ENCODE measurements around the gene SLC35B2.

SLC35B2 gene

GRCh38 chr6:44273617-44274016, 16.3 kb upstream of the SLC35B2 start:
- H3K27ac ChIP-seq (ENCODE audit: low read depth in 2 of 2, low read length in 2 of 2): no peak overlapping the region
- H3K36me3 ChIP-seq (ENCODE audit: control insufficient read depth in 2 of 2, insufficient read depth in 2 of 2, low read length in 2 of 2): no peaks in the 10 kb centered on the region
- no peak overlapping the region for H3K4me3 ChIP-seq (ENCODE audit: low read length in 2 of 2)
- H3K4me1 ChIP-seq (ENCODE audit: control insufficient read depth in 2 of 2, insufficient read depth in 2 of 2, low read length in 2 of 2): peaks cover 0 to 3% of the 10 kb centered on the region in 2 donors
- no peak overlapping the region for H3K9ac ChIP-seq (ENCODE audit: low read depth in 1 of 2, low read length in 2 of 2)
- peaks cover 56 to 79% of the 10 kb centered on the region in 2 donors for H3K27me3 ChIP-seq (ENCODE audit: control insufficient read depth in 2 of 2, insufficient read depth in 2 of 2, low read length in 2 of 2)
- no peaks in the 10 kb centered on the region for H3K9me3 ChIP-seq (ENCODE audit: control insufficient read depth in 2 of 2, low read length in 2 of 2)

GRCh38 chr6:44272999-44273566, 15.8 kb upstream of the SLC35B2 start:
- peaks cover 0 to 3% of the 10 kb centered on the region in 2 donors for H3K4me1 ChIP-seq (ENCODE audit: control insufficient read depth in 2 of 2, insufficient read depth in 2 of 2, low read length in 2 of 2)
- H3K27me3 ChIP-seq (ENCODE audit: control insufficient read depth in 2 of 2, insufficient read depth in 2 of 2, low read length in 2 of 2): peaks cover 58 to 83% of the 10 kb centered on the region in 2 donors
- no peak overlapping the region for H3K9ac ChIP-seq (ENCODE audit: low read depth in 1 of 2, low read length in 2 of 2)
- H3K27ac ChIP-seq (ENCODE audit: low read depth in 2 of 2, low read length in 2 of 2): no peak overlapping the region
- H3K4me3 ChIP-seq (ENCODE audit: low read length in 2 of 2): no peak overlapping the region
- H3K9me3 ChIP-seq (ENCODE audit: control insufficient read depth in 2 of 2, low read length in 2 of 2): no peaks in the 10 kb centered on the region
- no peaks in the 10 kb centered on the region for H3K36me3 ChIP-seq (ENCODE audit: control insufficient read depth in 2 of 2, insufficient read depth in 2 of 2, low read length in 2 of 2)

- H3K9me3 ChIP-seq (ENCODE audit: control insufficient read depth in 2 of 2, low read length in 2 of 2): no peaks in the 10 kb centered on the region
- H3K27me3 ChIP-seq (ENCODE audit: control insufficient read depth in 2 of 2, insufficient read depth in 2 of 2, low read length in 2 of 2): peaks cover 54 to 78% of the 10 kb centered on the region in 2 donors
- no peaks in the 10 kb centered on the region for H3K36me3 ChIP-seq (ENCODE audit: control insufficient read depth in 2 of 2, insufficient read depth in 2 of 2, low read length in 2 of 2)
- no peak overlapping the region for H3K9ac ChIP-seq (ENCODE audit: low read depth in 1 of 2, low read length in 2 of 2)
- peaks cover 0 to 3% of the 10 kb centered on the region in 2 donors for H3K4me1 ChIP-seq (ENCODE audit: control insufficient read depth in 2 of 2, insufficient read depth in 2 of 2, low read length in 2 of 2)
- H3K27ac ChIP-seq (ENCODE audit: low read depth in 2 of 2, low read length in 2 of 2): no peak overlapping the region
- no peak overlapping the region for H3K4me3 ChIP-seq (ENCODE audit: low read length in 2 of 2)
Measured at GRCh38 chr6:44272529-44272928, 15.2 kb upstream of the SLC35B2 start.

GRCh38 chr6:44271914-44272313, 14.6 kb upstream of the SLC35B2 start:
- H3K9ac ChIP-seq (ENCODE audit: low read depth in 1 of 2, low read length in 2 of 2): no peak overlapping the region
- no peak overlapping the region for H3K27ac ChIP-seq (ENCODE audit: low read depth in 2 of 2, low read length in 2 of 2)
- H3K36me3 ChIP-seq (ENCODE audit: control insufficient read depth in 2 of 2, insufficient read depth in 2 of 2, low read length in 2 of 2): no peaks in the 10 kb centered on the region
- peaks cover 0 to 3% of the 10 kb centered on the region in 2 donors for H3K4me1 ChIP-seq (ENCODE audit: control insufficient read depth in 2 of 2, insufficient read depth in 2 of 2, low read length in 2 of 2)
- peaks cover 51 to 72% of the 10 kb centered on the region in 2 donors for H3K27me3 ChIP-seq (ENCODE audit: control insufficient read depth in 2 of 2, insufficient read depth in 2 of 2, low read length in 2 of 2)
- H3K4me3 ChIP-seq (ENCODE audit: low read length in 2 of 2): no peak overlapping the region
- no peaks in the 10 kb centered on the region for H3K9me3 ChIP-seq (ENCODE audit: control insufficient read depth in 2 of 2, low read length in 2 of 2)

- Histone ChIP-seq H3K27ac (ENCODE audit: low read depth in 2 of 2, low read length in 2 of 2) (no peak overlapping the region), H3K9ac (ENCODE audit: low read depth in 1 of 2, low read length in 2 of 2) (no peak overlapping the region), H3K27me3 (ENCODE audit: control insufficient read depth in 2 of 2, insufficient read depth in 2 of 2, low read length in 2 of 2) (peaks cover 51 to 67% of the 10 kb centered on the region in 2 donors), H3K9me3 (ENCODE audit: control insufficient read depth in 2 of 2, low read length in 2 of 2) (no peaks in the 10 kb centered on the region), H3K4me1 (ENCODE audit: control insufficient read depth in 2 of 2, insufficient read depth in 2 of 2, low read length in 2 of 2) (peaks cover 0 to 3% of the 10 kb centered on the region in 2 donors), H3K36me3 (ENCODE audit: control insufficient read depth in 2 of 2, insufficient read depth in 2 of 2, low read length in 2 of 2) (no peaks in the 10 kb centered on the region), H3K4me3 (ENCODE audit: low read length in 2 of 2) (no peak overlapping the region)
Measured at GRCh38 chr6:44271406-44271723, 14.0 kb upstream of the SLC35B2 start.

- H3K36me3 ChIP-seq (ENCODE audit: control insufficient read depth in 2 of 2, insufficient read depth in 2 of 2, low read length in 2 of 2): no peaks in the 10 kb centered on the region
- no peaks in the 10 kb centered on the region for H3K9me3 ChIP-seq (ENCODE audit: control insufficient read depth in 2 of 2, low read length in 2 of 2)
- no peak overlapping the region for H3K4me3 ChIP-seq (ENCODE audit: low read length in 2 of 2)
- H3K27ac ChIP-seq (ENCODE audit: low read depth in 2 of 2, low read length in 2 of 2): no peak overlapping the region
- no peak overlapping the region for H3K9ac ChIP-seq (ENCODE audit: low read depth in 1 of 2, low read length in 2 of 2)
- H3K4me1 ChIP-seq (ENCODE audit: control insufficient read depth in 2 of 2, insufficient read depth in 2 of 2, low read length in 2 of 2): peaks cover 0 to 2% of the 10 kb centered on the region in 2 donors
- H3K27me3 ChIP-seq (ENCODE audit: control insufficient read depth in 2 of 2, insufficient read depth in 2 of 2, low read length in 2 of 2): peaks cover 51 to 61% of the 10 kb centered on the region in 2 donors
Measured at GRCh38 chr6:44270526-44271405, 13.4 kb upstream of the SLC35B2 start.

- Histone ChIP-seq H3K9ac (ENCODE audit: low read depth in 1 of 2, low read length in 2 of 2) (no peak within 1 kb of the TSS), H3K4me1 (ENCODE audit: control insufficient read depth in 2 of 2, insufficient read depth in 2 of 2, low read length in 2 of 2) (peaks cover 0 to under 1% of the 10 kb centered on the region in 2 donors), H3K4me3 (ENCODE audit: low read length in 2 of 2) (no peak within 1 kb of the TSS), H3K36me3 (ENCODE audit: control insufficient read depth in 2 of 2, insufficient read depth in 2 of 2, low read length in 2 of 2) (no peaks in the 10 kb centered on the region), H3K27ac (ENCODE audit: low read depth in 2 of 2, low read length in 2 of 2) (no peak within 1 kb of the TSS), H3K27me3 (ENCODE audit: control insufficient read depth in 2 of 2, insufficient read depth in 2 of 2, low read length in 2 of 2) (peaks cover 46 to 53% of the 10 kb centered on the region in 2 donors), H3K9me3 (ENCODE audit: control insufficient read depth in 2 of 2, low read length in 2 of 2) (no peaks in the 10 kb centered on the region)
Measured at GRCh38 chr6:44269921-44270525, 12.7 kb upstream of the SLC35B2 start, which contains the start of gene TMEM151B. TSS of gene TMEM151B (plus strand) at chr6:44270450. CDS start at chr6:44270743, 293 bp downstream.

GRCh38 chr6:44269178-44269920, 12.0 kb upstream of the SLC35B2 start:
- Histone ChIP-seq H3K36me3 (ENCODE audit: control insufficient read depth in 2 of 2, insufficient read depth in 2 of 2, low read length in 2 of 2) (no peaks in the 10 kb centered on the region), H3K9ac (ENCODE audit: low read depth in 1 of 2, low read length in 2 of 2) (no peak overlapping the region), H3K27me3 (ENCODE audit: control insufficient read depth in 2 of 2, insufficient read depth in 2 of 2, low read length in 2 of 2) (peaks cover 44 to 50% of the 10 kb centered on the region in 2 donors), H3K4me3 (ENCODE audit: low read length in 2 of 2) (no peak overlapping the region), H3K4me1 (ENCODE audit: control insufficient read depth in 2 of 2, insufficient read depth in 2 of 2, low read length in 2 of 2) (peaks cover 6 to 7% of the 10 kb centered on the region in 2 donors), H3K27ac (ENCODE audit: low read depth in 2 of 2, low read length in 2 of 2) (no peak overlapping the region), H3K9me3 (ENCODE audit: control insufficient read depth in 2 of 2, low read length in 2 of 2) (no peaks in the 10 kb centered on the region)

- Histone ChIP-seq H3K4me1 (ENCODE audit: control insufficient read depth in 2 of 2, insufficient read depth in 2 of 2, low read length in 2 of 2) (peaks cover 18 to 19% of the 10 kb centered on the region in 2 donors), H3K27me3 (ENCODE audit: control insufficient read depth in 2 of 2, insufficient read depth in 2 of 2, low read length in 2 of 2) (peaks cover 33 to 42% of the 10 kb centered on the region in 2 donors), H3K9me3 (ENCODE audit: control insufficient read depth in 2 of 2, low read length in 2 of 2) (no peaks in the 10 kb centered on the region), H3K36me3 (ENCODE audit: control insufficient read depth in 2 of 2, insufficient read depth in 2 of 2, low read length in 2 of 2) (no peaks in the 10 kb centered on the region), H3K9ac (ENCODE audit: low read depth in 1 of 2, low read length in 2 of 2) (no peak overlapping the region), H3K4me3 (ENCODE audit: low read length in 2 of 2) (no peak overlapping the region), H3K27ac (ENCODE audit: low read depth in 2 of 2, low read length in 2 of 2) (no peak overlapping the region)
Measured at GRCh38 chr6:44268095-44268628, 10.8 kb upstream of the SLC35B2 start.

Measured in mucosa of rectum (tissue), 2 donors.